Measurements from ENCODE around the gene KCNK3.
A peak's percentile ranks its signal among the peaks of the same experiment; 100 is the strongest.

Gene KCNK3

GRCh38 chr2:26654061-26654340 is 38.5 kb upstream of the KCNK3 start:
- TF ChIP-seq GATA3 (IDR thresholded peaks at IDR 0.05; ENCODE audit: low read depth, low read length) (no peak), GATA2 (IDR thresholded peaks at IDR 0.05; ENCODE audit: low read depth, low read length) (no peak)

GRCh38 chr2:26655611-26656195 is 36.8 kb upstream of the KCNK3 start:
- TF ChIP-seq GATA2 (IDR thresholded peaks at IDR 0.05; ENCODE audit: low read depth, low read length) = no peak
- TF ChIP-seq GATA3 (IDR thresholded peaks at IDR 0.05; ENCODE audit: low read depth, low read length) = no peak

- TF ChIP-seq GATA2 (IDR thresholded peaks at IDR 0.05; ENCODE audit: low read depth, low read length) (peak; percentile 8; the same call in 1 of the 2 replicates), GATA3 (IDR thresholded peaks at IDR 0.05; ENCODE audit: low read depth, low read length) (no peak)
These were observed 35.3 kb upstream of the KCNK3 start for GRCh38 chr2:26657265-26657664.

- TF ChIP-seq GATA2 (IDR thresholded peaks at IDR 0.05; ENCODE audit: low read depth, low read length) (no peak), GATA3 (IDR thresholded peaks at IDR 0.05; ENCODE audit: low read depth, low read length) (no peak)
These were observed 33.7 kb upstream of the KCNK3 start for GRCh38 chr2:26658691-26659346.

- TF ChIP-seq GATA3 (IDR thresholded peaks at IDR 0.05; ENCODE audit: low read depth, low read length) (no peak), GATA2 (IDR thresholded peaks at IDR 0.05; ENCODE audit: low read depth, low read length) (no peak)
These were observed 32.1 kb upstream of the KCNK3 start for GRCh38 chr2:26660363-26660962.

GRCh38 chr2:26666671-26667070 is 25.9 kb upstream of the KCNK3 start:
- no peak for TF ChIP-seq GATA3 (IDR thresholded peaks at IDR 0.05; ENCODE audit: low read depth, low read length)
- no peak for TF ChIP-seq GATA2 (IDR thresholded peaks at IDR 0.05; ENCODE audit: low read depth, low read length)

- TF ChIP-seq GATA3 (IDR thresholded peaks at IDR 0.05; ENCODE audit: low read depth, low read length) = no peak
- TF ChIP-seq GATA2 (IDR thresholded peaks at IDR 0.05; ENCODE audit: low read depth, low read length) = no peak
These were observed 24.5 kb upstream of the KCNK3 start for GRCh38 chr2:26668041-26668440.

- no peak for TF ChIP-seq GATA3 (IDR thresholded peaks at IDR 0.05; ENCODE audit: low read depth, low read length)
- TF ChIP-seq GATA2 (IDR thresholded peaks at IDR 0.05; ENCODE audit: low read depth, low read length) = no peak
These were observed 23.4 kb upstream of the KCNK3 start for GRCh38 chr2:26668856-26669750.

- TF ChIP-seq GATA3 (IDR thresholded peaks at IDR 0.05; ENCODE audit: low read depth, low read length) = no peak
- TF ChIP-seq GATA2 (IDR thresholded peaks at IDR 0.05; ENCODE audit: low read depth, low read length) = no peak
These were observed 22.4 kb upstream of the KCNK3 start for GRCh38 chr2:26670171-26670570.

GRCh38 chr2:26670931-26671460 is 21.5 kb upstream of the KCNK3 start:
- TF ChIP-seq GATA3 (IDR thresholded peaks at IDR 0.05; ENCODE audit: low read depth, low read length) = no peak
- no peak for TF ChIP-seq GATA2 (IDR thresholded peaks at IDR 0.05; ENCODE audit: low read depth, low read length)

- TF ChIP-seq GATA2 (IDR thresholded peaks at IDR 0.05; ENCODE audit: low read depth, low read length) (no peak), GATA3 (IDR thresholded peaks at IDR 0.05; ENCODE audit: low read depth, low read length) (no peak)
These were observed 20.8 kb upstream of the KCNK3 start for GRCh38 chr2:26671691-26672090.

GRCh38 chr2:26672112-26672817 is 20.3 kb upstream of the KCNK3 start:
- TF ChIP-seq GATA3 (IDR thresholded peaks at IDR 0.05; ENCODE audit: low read depth, low read length) (no peak), GATA2 (IDR thresholded peaks at IDR 0.05; ENCODE audit: low read depth, low read length) (no peak)

GRCh38 chr2:26672818-26673393 is 19.6 kb upstream of the KCNK3 start:
- TF ChIP-seq GATA3 (IDR thresholded peaks at IDR 0.05; ENCODE audit: low read depth, low read length) (no peak), GATA2 (IDR thresholded peaks at IDR 0.05; ENCODE audit: low read depth, low read length) (no peak)

Measured in SH-SY5Y (cell line).